A673 (cell line): Measurements from ENCODE around the gene HDGFL2. TPM values are rescaled to one million over a fixed set of nuclear protein-coding genes. Genes with fewer than 3 reads are reported as not detected.

Experiments
- BruUV-seq: library from RNA; stranded (reverse); fragments of 400-500 nt; replicated peaks from 2 replicates; lab custom pipeline; 2021; lab: Mats Ljungman, UMichigan
- CTCF ChIA-PET: fragments of 300-600 bp; sonication (Branson Sonifier 250); formaldehyde crosslinking; loops from one replicate; lab custom pipeline; 2022; ENCODE audit warnings: antibody characterized with exemption; lab: Charles Lee
- POLR2A ChIA-PET: fragments of 300-600 bp; sonication (Branson Sonifier 250); formaldehyde crosslinking; loops from one replicate; lab custom pipeline; 2022; ENCODE audit warnings: antibody characterized with exemption; ENCODE audit not compliant: low non-redundant PET; lab: Charles Lee
- DNase-seq: peaks from one replicate; pipeline ENCODE4 v3.0.0-alpha.2; 2015; ENCODE audit warnings: low spot score
- H3K27ac ChIP-seq: fragments of 200-600 bp; sonication (generic); 2 replicates; pipeline ENCODE4 v1.5.1; 2016; ENCODE audit warnings: mixed run types, low read depth, mild to moderate bottlenecking, mixed read lengths, antibody characterized with exemption, low read length; ENCODE audit not compliant: poor library complexity, severe bottlenecking
- H3K27me3 ChIP-seq: fragments of 200-600 bp; sonication (generic); replicated peaks from 2 replicates; pipeline ENCODE4 v1.6.1; 2017; ENCODE audit warnings: mixed run types, low read depth, mild to moderate bottlenecking, mixed read lengths, antibody characterized with exemption, low read length; ENCODE audit not compliant: insufficient read depth, poor library complexity
- H3K36me3 ChIP-seq: fragments of 200-600 bp; sonication (generic); 2 replicates; pipeline ENCODE4 v1.6.1; 2016; ENCODE audit warnings: mixed run types, mild to moderate bottlenecking, mixed read lengths, antibody characterized with exemption, low read length; ENCODE audit not compliant: insufficient read depth, poor library complexity, severe bottlenecking
- H3K4me1 ChIP-seq: fragments of 200-600 bp; sonication (generic); 2 replicates; pipeline ENCODE4 v1.6.1; 2017; ENCODE audit warnings: mixed run types, mild to moderate bottlenecking, mixed read lengths, antibody characterized with exemption, low read length; ENCODE audit not compliant: insufficient read depth, poor library complexity, severe bottlenecking
- H3K4me3 ChIP-seq: fragments of 200-600 bp; sonication (generic); 2 replicates; pipeline ENCODE4 v1.5.1; 2016; ENCODE audit warnings: low read depth, mixed run types, mild to moderate bottlenecking, mixed read lengths, low read length; ENCODE audit not compliant: poor library complexity, severe bottlenecking
- H3K9me3 ChIP-seq: fragments of 200-600 bp; sonication (generic); 2 replicates; pipeline ENCODE4 v1.6.1; 2016; ENCODE audit warnings: mixed run types, low read depth, mild to moderate bottlenecking, mixed read lengths, antibody characterized with exemption, low read length; ENCODE audit not compliant: poor library complexity, severe bottlenecking
- CTCF ChIP-seq: fragments of 300-800, 200-600 bp; sonication (generic); conservative IDR thresholded peaks from 2 replicates; pipeline ENCODE4 v1.5.1; 2017; ENCODE audit warnings: low read depth, mild to moderate bottlenecking, antibody characterized with exemption, low read length, moderate library complexity, mixed read lengths
- EZH2 ChIP-seq: fragments of 200-600 bp; sonication (generic); IDR thresholded peaks from 2 replicates; pipeline ENCODE4 v1.6.1; 2017; ENCODE audit warnings: borderline replicate concordance, low read depth, mild to moderate bottlenecking, mixed read lengths, antibody characterized with exemption, low read length; ENCODE audit not compliant: poor library complexity, severe bottlenecking
- intact Hi-C: fragments of 100-400 bp; cut with micrococcal nuclease; formaldehyde crosslinking; loops from one replicate; pipeline ENCODE4 v1.10.0; 2022; ENCODE audit not compliant: unreplicated experiment
- total RNA-seq: library from RNA; stranded (reverse); gene quantifications from 2 replicates; pipeline ENCODE4 v1.2.3, GENCODE V29; 2021

Gene HDGFL2
- total RNA-seq, 1 experiment from 2014 or later: 89.6 TPM

GRCh38 chr19:4506449-4507149 lies 34.5 kb downstream of the HDGFL2 start:
- CTCF ChIA-PET: interaction anchor here (0.6 to 0.7 kb wide), 2 partner anchors 9 to 36 kb away, joined by 3 to 4 read pairs; no protein-coding TSS in a partner anchor
- no peaks in the 10 kb centered on the region for H3K9me3 ChIP-seq
- H3K4me1 ChIP-seq: no peaks in the 10 kb centered on the region
- peaks cover 6% of the 10 kb centered on the region for H3K36me3 ChIP-seq
- POLR2A ChIA-PET: no interaction called here
- no peak overlapping the region for H3K4me3 ChIP-seq
- no peak overlapping the region for H3K27ac ChIP-seq
- no peak for DNase-seq
- intact Hi-C loops: no loop called here
- TF ChIP-seq EZH2 (no peak), CTCF (no peak)
- BruUV-seq: no TSS peak
- no peaks in the 10 kb centered on the region for H3K27me3 ChIP-seq

- ChIA-PET CTCF (interaction anchor here (0.6 to 0.8 kb wide), 2 partner anchors 18 to 36 kb away, joined by 4 read pairs; no protein-coding TSS in a partner anchor), POLR2A (no interaction called here)
- no peaks in the 10 kb centered on the region for H3K27me3 ChIP-seq
- no TSS peak for BruUV-seq
- DNase-seq: no peak
- H3K4me3 ChIP-seq: no peak overlapping the region
- peaks cover 3% of the 10 kb centered on the region for H3K36me3 ChIP-seq
- intact Hi-C loops: no loop called here
- TF ChIP-seq EZH2 (no peak), CTCF (no peak)
- H3K9me3 ChIP-seq: no peaks in the 10 kb centered on the region
- H3K27ac ChIP-seq: no peak overlapping the region
- no peaks in the 10 kb centered on the region for H3K4me1 ChIP-seq
These were observed 35.0 kb downstream of the HDGFL2 start for GRCh38 chr19:4507150-4507452.

GRCh38 chr19:4507804-4508203 lies 35.7 kb downstream of the HDGFL2 start:
- no TSS peak for BruUV-seq
- DNase-seq: no peak
- POLR2A ChIA-PET: no interaction called here
- no peak overlapping the region for H3K4me3 ChIP-seq
- no peaks in the 10 kb centered on the region for H3K27me3 ChIP-seq
- intact Hi-C loops: no loop called here
- CTCF ChIA-PET: interaction anchor here (0.8 kb wide), 1 partner anchor 17 kb away, joined by 4 read pairs; no protein-coding TSS in a partner anchor
- H3K36me3 ChIP-seq: no peaks in the 10 kb centered on the region
- H3K9me3 ChIP-seq: no peaks in the 10 kb centered on the region
- H3K27ac ChIP-seq: no peak overlapping the region
- no peak for TF ChIP-seq EZH2
- TF ChIP-seq CTCF: no peak
- no peaks in the 10 kb centered on the region for H3K4me1 ChIP-seq
